Gastroesophageal sphincter (tissue), 4 donors: ENCODE data around the gene WDFY3. TPM values are rescaled to one million over a fixed set of nuclear protein-coding genes. Genes with fewer than 3 reads are reported as not detected.
A peak's percentile ranks its signal among the peaks of the same experiment; 100 is the strongest.

Experiments used
- ATAC-seq: fragments of 150-250 bp; one replicate; pipeline ENCODE4 v1.9.1; 2016; ENCODE audit warnings: mild to moderate bottlenecking, moderate library complexity
- H3K27ac ChIP-seq, 4 donors: fragments of 200-600 bp; sonication (generic) in 3 of 4; 1 replicate in 3 of 4; 2 replicates in 1 of 4; pipeline ENCODE4 v1.5.1; 2016 to 2019
- H3K27me3 ChIP-seq: fragments of 200-600 bp; sonication (generic); one replicate; pipeline ENCODE4 v1.5.1; 2019
- H3K36me3 ChIP-seq, 2 donors: fragments of 200-600 bp; sonication (generic); one replicate each; pipeline ENCODE4 v1.5.1; 2019; ENCODE audit warnings: control low read depth in 1 of 2
- H3K4me1 ChIP-seq, 3 donors: fragments of 200-600 bp; sonication (generic); 1 replicate in 2 of 3; 2 replicates in 1 of 3; pipeline ENCODE4 v1.5.1; 2016 to 2019; ENCODE audit warnings: control low read depth in 2 of 3
- H3K4me3 ChIP-seq, 2 donors: fragments of 200-600 bp; sonication (generic); one replicate each; pipeline ENCODE4 v1.5.1; 2019; ENCODE audit warnings: mild to moderate bottlenecking in 1 of 2, moderate library complexity in 1 of 2
- H3K9me3 ChIP-seq, 3 donors: fragments of 200-600 bp; sonication (generic); one replicate each; pipeline ENCODE4 v1.5.1; 2017 to 2019; ENCODE audit warnings: control low read depth in 2 of 3
- EP300 ChIP-seq: sonication (generic); formaldehyde crosslinking; IDR thresholded peaks from one replicate; pipeline ENCODE4 v1.6.1; 2017; ENCODE audit warnings: antibody characterized with exemption, mild to moderate bottlenecking
- POLR2A ChIP-seq, 2 donors: fragments of 450-650 bp; IDR thresholded peaks; one replicate each; pipeline ENCODE4 v1.6.1; 2017; ENCODE audit warnings: antibody characterized with exemption in 2 of 2, mild to moderate bottlenecking in 2 of 2, moderate library complexity in 1 of 2
- POLR2AphosphoS5 ChIP-seq: sonication (generic); formaldehyde crosslinking; IDR thresholded peaks from one replicate; pipeline ENCODE4 v1.6.1; 2017; ENCODE audit warnings: antibody characterized with exemption
- WGBS, 2 donors: methylation state at CpG; one replicate each; pipeline ENCODE4 v1.1.5; 2018; ENCODE audit warnings: low coverage in 1 of 2; 5-methylcytosine and 5-hydroxymethylcytosine counted together
- total RNA-seq, 4 donors: library from RNA; depleted of rRNA; stranded (reverse); fragments of >200 nt; gene quantifications; one replicate each; pipeline ENCODE4 v1.1.0, GENCODE V29; 2016
- TF ChIP-seq, protein P1 (sequence below), 4 experiments: fragments of 200-600 bp in 2 of 4; fragments of 450-650 bp in 2 of 4; sonication (generic) in 1 of 4; IDR thresholded peaks; one replicate each; pipeline ENCODE4 v1.5.1; 2017 to 2019; ENCODE audit warnings: antibody characterized with exemption in 4 of 4, mild to moderate bottlenecking in 2 of 4, moderate library complexity in 2 of 4

The WDFY3 gene
- total RNA-seq, 4 donors from 2014 or later = 76.7 to 140 (median 90.1) TPM

- H3K36me3 ChIP-seq = peaks cover 0 to 99% of the 10 kb centered on the region in 2 donors
- peak; percentile 66 for ATAC-seq
- H3K4me1 ChIP-seq = peaks cover 0 to 15% (median 0%) of the 10 kb centered on the region in 3 donors
- WGBS, 2 donors = 61 to 69% methylated on average over 6 of the region's 14 CpGs
- no peaks in the 10 kb centered on the region for H3K9me3 ChIP-seq
- no peaks in the 10 kb centered on the region for H3K27me3 ChIP-seq
- peak overlapping the region in 2 of 4 donors; percentile 29 to 56 for H3K27ac ChIP-seq
- no peak overlapping the region for H3K4me3 ChIP-seq
- TF ChIP-seq POLR2AphosphoS5 = no peak
- no peak for TF ChIP-seq EP300
- TF ChIP-seq, protein P1, sequence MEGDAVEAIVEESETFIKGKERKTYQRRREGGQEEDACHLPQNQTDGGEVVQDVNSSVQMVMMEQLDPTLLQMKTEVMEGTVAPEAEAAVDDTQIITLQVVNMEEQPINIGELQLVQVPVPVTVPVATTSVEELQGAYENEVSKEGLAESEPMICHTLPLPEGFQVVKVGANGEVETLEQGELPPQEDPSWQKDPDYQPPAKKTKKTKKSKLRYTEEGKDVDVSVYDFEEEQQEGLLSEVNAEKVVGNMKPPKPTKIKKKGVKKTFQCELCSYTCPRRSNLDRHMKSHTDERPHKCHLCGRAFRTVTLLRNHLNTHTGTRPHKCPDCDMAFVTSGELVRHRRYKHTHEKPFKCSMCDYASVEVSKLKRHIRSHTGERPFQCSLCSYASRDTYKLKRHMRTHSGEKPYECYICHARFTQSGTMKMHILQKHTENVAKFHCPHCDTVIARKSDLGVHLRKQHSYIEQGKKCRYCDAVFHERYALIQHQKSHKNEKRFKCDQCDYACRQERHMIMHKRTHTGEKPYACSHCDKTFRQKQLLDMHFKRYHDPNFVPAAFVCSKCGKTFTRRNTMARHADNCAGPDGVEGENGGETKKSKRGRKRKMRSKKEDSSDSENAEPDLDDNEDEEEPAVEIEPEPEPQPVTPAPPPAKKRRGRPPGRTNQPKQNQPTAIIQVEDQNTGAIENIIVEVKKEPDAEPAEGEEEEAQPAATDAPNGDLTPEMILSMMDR (IDR thresholded peaks at IDR 0.05) = no peak
- TF ChIP-seq POLR2A (IDR thresholded peaks at IDR 0.05) = no peak
These were observed 287.3 kb downstream of the WDFY3 start for GRCh38 chr4:84678976-84679744.

DNA sequence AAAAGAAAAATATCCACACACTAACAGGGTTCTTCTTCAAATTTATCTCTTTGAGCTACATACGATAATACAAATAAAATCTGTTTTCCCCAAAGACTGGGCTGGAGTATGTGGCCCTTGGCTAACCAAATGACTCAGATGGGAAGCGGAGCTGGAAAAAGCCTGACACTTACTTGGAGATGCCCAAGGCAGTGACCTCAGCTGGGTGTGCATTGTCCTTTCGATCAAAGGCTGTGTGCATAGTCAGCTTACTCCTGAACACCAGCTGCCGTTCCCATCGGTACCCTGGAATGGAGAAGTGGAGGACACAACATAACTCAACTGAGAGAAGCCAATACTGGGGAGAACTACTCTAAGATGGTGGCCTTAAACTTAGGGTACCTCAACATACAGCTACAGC, 288.5 kb downstream of the WDFY3 start:
- peak overlapping the region in 1 of 4 donors; percentile 56 for H3K27ac ChIP-seq
- 77 to 90% methylated on average over 2 to 4 of the region's 5 CpGs for WGBS, 2 donors
- TF ChIP-seq POLR2AphosphoS5 = no peak
- TF ChIP-seq, protein P1 (IDR thresholded peaks at IDR 0.05) = no peak
- TF ChIP-seq POLR2A (IDR thresholded peaks at IDR 0.05) = no peak
- TF ChIP-seq EP300 = no peak
- peak; percentile 55 for ATAC-seq
- H3K4me1 ChIP-seq = peaks cover 0 to 14% (median 0%) of the 10 kb centered on the region in 3 donors
- no peak overlapping the region for H3K4me3 ChIP-seq
- no peaks in the 10 kb centered on the region for H3K9me3 ChIP-seq
- H3K36me3 ChIP-seq = peaks cover 0 to 94% of the 10 kb centered on the region in 2 donors
- no peaks in the 10 kb centered on the region for H3K27me3 ChIP-seq

DNA sequence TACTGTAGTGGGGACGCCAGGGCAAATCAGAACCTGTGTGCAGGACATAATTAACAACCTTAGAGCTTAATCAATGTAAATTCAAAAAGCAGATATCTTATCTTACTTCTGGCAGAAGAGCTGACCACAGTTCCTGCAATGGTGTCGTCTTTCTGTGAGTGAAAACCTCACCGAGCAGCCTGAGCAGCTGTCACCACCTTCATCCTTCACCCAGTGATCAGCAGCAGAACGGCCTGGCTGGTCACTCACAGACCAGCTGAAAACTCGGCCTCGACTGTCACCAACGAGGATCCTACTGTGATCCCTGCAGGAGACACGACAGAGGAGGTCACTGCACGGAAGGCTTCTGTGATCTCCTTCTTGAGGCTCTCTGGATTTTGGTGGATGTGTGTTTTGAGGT, 289.4 kb downstream of the WDFY3 start:
- H3K4me1 ChIP-seq = peaks cover 0 to 7% (median 0%) of the 10 kb centered on the region in 3 donors
- no peak for ATAC-seq

GRCh38 chr4:84673475-84674240, 292.8 kb downstream of the WDFY3 start:
- no peak for ATAC-seq
- Histone ChIP-seq H3K9me3 (no peaks in the 10 kb centered on the region), H3K36me3 (peaks cover 0 to 93% of the 10 kb centered on the region in 2 donors), H3K4me3 (no peak overlapping the region), H3K4me1 (no peaks in the 10 kb centered on the region), H3K27me3 (no peaks in the 10 kb centered on the region), H3K27ac (no peak overlapping the region)
- 9% methylated on average over 1 of the region's 1 CpG; no CpG with 5 or more reads in 1 of the 2 donors for WGBS, 2 donors
- no peak for TF ChIP-seq POLR2A (IDR thresholded peaks at IDR 0.05)
- TF ChIP-seq, protein P1 (IDR thresholded peaks at IDR 0.05) = no peak
- TF ChIP-seq EP300 = no peak
- no peak for TF ChIP-seq POLR2AphosphoS5

More for the DNA sequence above, 289.4 kb downstream of the WDFY3 start:
- H3K4me3 ChIP-seq = no peak overlapping the region
- no peaks in the 10 kb centered on the region for H3K9me3 ChIP-seq
- H3K27me3 ChIP-seq = no peaks in the 10 kb centered on the region
- TF ChIP-seq EP300 (no peak), POLR2A (IDR thresholded peaks at IDR 0.05) (no peak), POLR2AphosphoS5 (no peak)
- TF ChIP-seq, protein P1 (IDR thresholded peaks at IDR 0.05) = no peak
- 65 to 100% methylated on average over 2 of the region's 9 CpGs for WGBS, 2 donors
- no peak overlapping the region for H3K27ac ChIP-seq
- peaks cover 0 to 94% of the 10 kb centered on the region in 2 donors for H3K36me3 ChIP-seq
